ENCODE data around the gene MYO15B.

- TF ChIP-seq CTCF (IDR thresholded peaks at IDR 0.05 in 8 of 11, conservative IDR thresholded peaks at IDR 0.05 in 3 of 11) = no peak
- no peak for TF ChIP-seq POLR2A (IDR thresholded peaks at IDR 0.05)
- no peak for TF ChIP-seq POLR2AphosphoS5 (IDR thresholded peaks at IDR 0.05)
These were observed 15.0 kb downstream of the MYO15B start for GRCh38 chr17:75602644-75603043.

Measured in spleen (tissue), 7 donors.